ENCODE data around the gene CD69. TPM values are rescaled to one million over a fixed set of nuclear protein-coding genes. Genes with fewer than 3 reads are reported as not detected.
"Not testable (repeated sequence)": the region's sequence is repeated elsewhere in the genome, so short reads cannot be mapped to it uniquely, and the experiment has no call there.

Gene CD69
- total RNA-seq, 4 donors from 2014 or later = 4.2 to 13.5 (median 7.4) TPM

- H3K4me3 ChIP-seq = no peak overlapping the region
- no peaks in the 10 kb centered on the region for H3K9me3 ChIP-seq
- H3K4me1 ChIP-seq = peaks cover 0 to 15% (median 7%) of the 10 kb centered on the region in 4 donors
- no peak for DNase-seq (ENCODE audit: low spot score in 2 of 2)
- WGBS, 2 donors = 70 to 83% methylated on average over 1 of the region's 1 CpG
- no peaks in the 10 kb centered on the region for H3K27me3 ChIP-seq
- peak overlapping the region in 1 of 4 donors; percentile 1 for H3K27ac ChIP-seq
- no peaks in the 10 kb centered on the region for H3K36me3 ChIP-seq
- TF ChIP-seq CTCF (IDR thresholded peaks at IDR 0.05) = no peak
- TF ChIP-seq EP300 (IDR thresholded peaks at IDR 0.05) = no peak
- no peak for TF ChIP-seq POLR2A (IDR thresholded peaks at IDR 0.05)
These were observed 40.9 kb downstream of the CD69 start for GRCh38 chr12:9719790-9720189.

- Histone ChIP-seq H3K9me3 (no peaks in the 10 kb centered on the region), H3K4me3 (no peak overlapping the region), H3K4me1 (peaks cover 0 to 15% (median 7%) of the 10 kb centered on the region in 4 donors), H3K27ac (no peak overlapping the region), H3K27me3 (no peaks in the 10 kb centered on the region), H3K36me3 (no peaks in the 10 kb centered on the region)
- WGBS, 2 donors = 92 to 94% methylated on average over 7 of the region's 7 CpGs
- DNase-seq (ENCODE audit: low spot score in 2 of 2) = no peak
- TF ChIP-seq EP300 (IDR thresholded peaks at IDR 0.05) (no peak), CTCF (IDR thresholded peaks at IDR 0.05) (no peak), POLR2A (IDR thresholded peaks at IDR 0.05) (no peak)
These were observed 41.7 kb downstream of the CD69 start for GRCh38 chr12:9718968-9719367.

- H3K27me3 ChIP-seq = no peaks in the 10 kb centered on the region
- H3K4me1 ChIP-seq = peaks cover 0 to 13% (median 4%) of the 10 kb centered on the region in 4 donors
- H3K27ac ChIP-seq = no peak overlapping the region
- DNase-seq (ENCODE audit: low spot score in 2 of 2) = no peak
- no peak overlapping the region for H3K4me3 ChIP-seq
- H3K36me3 ChIP-seq = no peaks in the 10 kb centered on the region
- no peak for TF ChIP-seq EP300 (IDR thresholded peaks at IDR 0.05)
- TF ChIP-seq POLR2A (IDR thresholded peaks at IDR 0.05) = no peak
- no peak for TF ChIP-seq CTCF (IDR thresholded peaks at IDR 0.05)
- WGBS, 2 donors = 86 to 95% methylated on average over 15 of the region's 15 CpGs
- no peaks in the 10 kb centered on the region for H3K9me3 ChIP-seq
These were observed 43.4 kb downstream of the CD69 start for GRCh38 chr12:9717070-9717925.

- not testable (repeated sequence) for H3K4me3 ChIP-seq; H3K27me3 ChIP-seq; H3K4me1 ChIP-seq; DNase-seq (ENCODE audit: low spot score in 2 of 2); H3K36me3 ChIP-seq; H3K9me3 ChIP-seq; H3K27ac ChIP-seq
- WGBS, 2 donors = 74 to 80% methylated on average over 6 of the region's 6 CpGs
These were observed 47.6 kb downstream of the CD69 start for GRCh38 chr12:9713032-9713558.

GRCh38 chr12:9711664-9712063 is 49.0 kb downstream of the CD69 start:
- H3K36me3 ChIP-seq = no peaks in the 10 kb centered on the region
- WGBS, 2 donors = 76 to 88% methylated on average over 1 of the region's 1 CpG
- no peaks in the 10 kb centered on the region for H3K27me3 ChIP-seq
- no peak overlapping the region for H3K27ac ChIP-seq
- H3K4me3 ChIP-seq = no peak overlapping the region
- DNase-seq (ENCODE audit: low spot score in 2 of 2) = no peak
- H3K9me3 ChIP-seq = no peaks in the 10 kb centered on the region
- peaks cover 0 to 6% (median 0%) of the 10 kb centered on the region in 4 donors for H3K4me1 ChIP-seq
- no peak for TF ChIP-seq EP300 (IDR thresholded peaks at IDR 0.05)

- Histone ChIP-seq H3K9me3 (no peaks in the 10 kb centered on the region), H3K4me3 (no peak overlapping the region), H3K27me3 (no peaks in the 10 kb centered on the region), H3K36me3 (no peaks in the 10 kb centered on the region), H3K27ac (no peak overlapping the region), H3K4me1 (peaks cover 0 to 11% (median 0%) of the 10 kb centered on the region in 4 donors)
- DNase-seq (ENCODE audit: low spot score in 2 of 2) = no peak
- 84 to 88% methylated on average over 3 of the region's 3 CpGs for WGBS, 2 donors
- TF ChIP-seq CTCF (IDR thresholded peaks at IDR 0.05) (no peak), EP300 (IDR thresholded peaks at IDR 0.05) (no peak), POLR2A (IDR thresholded peaks at IDR 0.05) (no peak)
These were observed 49.9 kb downstream of the CD69 start for GRCh38 chr12:9710584-9711375.
